Suprapubic skin (tissue), 4 donors: ENCODE data around the gene IL17C. TPM values are rescaled to one million over a fixed set of nuclear protein-coding genes. Genes with fewer than 3 reads are reported as not detected.

Experiments
- DNase-seq, 2 donors: peaks; one replicate each; pipeline ENCODE4 v3.0.0-alpha.2; 2019; ENCODE audit warnings: low spot score in 2 of 2
- H3K27ac ChIP-seq: fragments of 200-600 bp; sonication (generic); one replicate; pipeline ENCODE4 v1.5.1; 2019
- H3K27me3 ChIP-seq: fragments of 200-600 bp; sonication (generic); one replicate; pipeline ENCODE4 v1.5.1; 2019
- H3K36me3 ChIP-seq: fragments of 200-600 bp; sonication (generic); one replicate; pipeline ENCODE4 v1.5.1; 2019
- H3K4me1 ChIP-seq: fragments of 200-600 bp; sonication (generic); one replicate; pipeline ENCODE4 v1.5.1; 2019
- H3K4me3 ChIP-seq: fragments of 200-600 bp; sonication (generic); one replicate; pipeline ENCODE4 v1.5.1; 2019; ENCODE audit warnings: mild to moderate bottlenecking
- H3K9me3 ChIP-seq: fragments of 200-600 bp; sonication (generic); one replicate; pipeline ENCODE4 v1.5.1; 2019
- EP300 ChIP-seq: sonication (generic); formaldehyde crosslinking; IDR thresholded peaks from one replicate; pipeline ENCODE4 v1.6.1; 2017; ENCODE audit warnings: antibody characterized with exemption
- POLR2A ChIP-seq, 2 donors: fragments of 450-650 bp; IDR thresholded peaks; one replicate each; pipeline ENCODE4 v1.6.1; 2017; ENCODE audit warnings: antibody characterized with exemption in 2 of 2, mild to moderate bottlenecking in 2 of 2, moderate library complexity in 2 of 2
- POLR2AphosphoS5 ChIP-seq, 3 donors: sonication (generic); formaldehyde crosslinking; IDR thresholded peaks; one replicate each; pipeline ENCODE4 v1.6.1; 2017; ENCODE audit warnings: antibody characterized with exemption in 3 of 3
- WGBS: methylation state at CpG from one replicate; pipeline ENCODE4 v1.1.5; 2018; 5-methylcytosine and 5-hydroxymethylcytosine counted together
- total RNA-seq, 4 donors: library from RNA; depleted of rRNA; stranded (reverse); fragments of >200 nt; gene quantifications; one replicate each; pipeline ENCODE4 v1.1.0, GENCODE V29; 2016
- TF ChIP-seq, protein P1 (sequence below), 2 donors: fragments of 200-600 bp in 1 of 2; fragments of 450-650 bp in 1 of 2; sonication (generic) in 1 of 2; IDR thresholded peaks; one replicate each; pipeline ENCODE4 v1.5.1; 2016 to 2019; ENCODE audit warnings: antibody characterized with exemption in 2 of 2, mild to moderate bottlenecking in 1 of 2, moderate library complexity in 1 of 2

IL17C gene
- total RNA-seq, 4 donors from 2014 or later: not detected

- no peak for DNase-seq
- H3K36me3 ChIP-seq: no peaks in the 10 kb centered on the region
- TF ChIP-seq POLR2A (IDR thresholded peaks at IDR 0.05) (no peak), POLR2AphosphoS5 (IDR thresholded peaks at IDR 0.05) (no peak), EP300 (no peak)
- TF ChIP-seq, protein P1, sequence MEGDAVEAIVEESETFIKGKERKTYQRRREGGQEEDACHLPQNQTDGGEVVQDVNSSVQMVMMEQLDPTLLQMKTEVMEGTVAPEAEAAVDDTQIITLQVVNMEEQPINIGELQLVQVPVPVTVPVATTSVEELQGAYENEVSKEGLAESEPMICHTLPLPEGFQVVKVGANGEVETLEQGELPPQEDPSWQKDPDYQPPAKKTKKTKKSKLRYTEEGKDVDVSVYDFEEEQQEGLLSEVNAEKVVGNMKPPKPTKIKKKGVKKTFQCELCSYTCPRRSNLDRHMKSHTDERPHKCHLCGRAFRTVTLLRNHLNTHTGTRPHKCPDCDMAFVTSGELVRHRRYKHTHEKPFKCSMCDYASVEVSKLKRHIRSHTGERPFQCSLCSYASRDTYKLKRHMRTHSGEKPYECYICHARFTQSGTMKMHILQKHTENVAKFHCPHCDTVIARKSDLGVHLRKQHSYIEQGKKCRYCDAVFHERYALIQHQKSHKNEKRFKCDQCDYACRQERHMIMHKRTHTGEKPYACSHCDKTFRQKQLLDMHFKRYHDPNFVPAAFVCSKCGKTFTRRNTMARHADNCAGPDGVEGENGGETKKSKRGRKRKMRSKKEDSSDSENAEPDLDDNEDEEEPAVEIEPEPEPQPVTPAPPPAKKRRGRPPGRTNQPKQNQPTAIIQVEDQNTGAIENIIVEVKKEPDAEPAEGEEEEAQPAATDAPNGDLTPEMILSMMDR (IDR thresholded peaks at IDR 0.05): no peak
- H3K27me3 ChIP-seq: peaks cover 76% of the 10 kb centered on the region
- H3K4me1 ChIP-seq: peaks cover 42% of the 10 kb centered on the region
- no peak overlapping the region for H3K27ac ChIP-seq
- no peak overlapping the region for H3K4me3 ChIP-seq
- no peaks in the 10 kb centered on the region for H3K9me3 ChIP-seq
- 47% methylated on average over 6 of the region's 10 CpGs for WGBS
Observed at GRCh38 chr16:88687254-88687576, 48.8 kb downstream of the IL17C start.

DNA sequence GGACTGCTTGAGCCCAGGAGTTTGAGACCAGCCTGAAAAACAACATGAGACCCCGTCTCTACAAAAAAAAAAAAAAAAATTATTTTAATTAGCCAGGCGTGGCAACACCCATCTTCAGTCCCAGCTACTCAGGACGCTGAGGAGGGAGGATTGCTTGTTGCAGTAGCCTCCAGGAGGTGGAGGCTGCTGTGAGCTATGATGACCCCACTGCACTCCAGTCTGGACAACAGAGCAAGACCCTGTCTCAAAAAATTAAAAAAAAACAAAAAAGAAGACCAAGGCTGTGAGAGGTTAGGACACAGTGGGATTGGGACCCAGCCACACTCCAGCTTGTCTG, 49.3 kb downstream of the IL17C start:
- H3K4me3 ChIP-seq: no peak overlapping the region
- no peak overlapping the region for H3K27ac ChIP-seq
- H3K36me3 ChIP-seq: no peaks in the 10 kb centered on the region
- H3K27me3 ChIP-seq: peaks cover 76% of the 10 kb centered on the region
- 55% methylated on average over 3 of the region's 3 CpGs for whole genome bisulfite sequencing
- no peaks in the 10 kb centered on the region for H3K9me3 ChIP-seq
- peaks cover 44% of the 10 kb centered on the region for H3K4me1 ChIP-seq
- no peak for DNase-seq
- TF ChIP-seq POLR2AphosphoS5 (IDR thresholded peaks at IDR 0.05) (no peak), EP300 (no peak), POLR2A (IDR thresholded peaks at IDR 0.05) (no peak)
- TF ChIP-seq, protein P1 (IDR thresholded peaks at IDR 0.05): no peak

DNA sequence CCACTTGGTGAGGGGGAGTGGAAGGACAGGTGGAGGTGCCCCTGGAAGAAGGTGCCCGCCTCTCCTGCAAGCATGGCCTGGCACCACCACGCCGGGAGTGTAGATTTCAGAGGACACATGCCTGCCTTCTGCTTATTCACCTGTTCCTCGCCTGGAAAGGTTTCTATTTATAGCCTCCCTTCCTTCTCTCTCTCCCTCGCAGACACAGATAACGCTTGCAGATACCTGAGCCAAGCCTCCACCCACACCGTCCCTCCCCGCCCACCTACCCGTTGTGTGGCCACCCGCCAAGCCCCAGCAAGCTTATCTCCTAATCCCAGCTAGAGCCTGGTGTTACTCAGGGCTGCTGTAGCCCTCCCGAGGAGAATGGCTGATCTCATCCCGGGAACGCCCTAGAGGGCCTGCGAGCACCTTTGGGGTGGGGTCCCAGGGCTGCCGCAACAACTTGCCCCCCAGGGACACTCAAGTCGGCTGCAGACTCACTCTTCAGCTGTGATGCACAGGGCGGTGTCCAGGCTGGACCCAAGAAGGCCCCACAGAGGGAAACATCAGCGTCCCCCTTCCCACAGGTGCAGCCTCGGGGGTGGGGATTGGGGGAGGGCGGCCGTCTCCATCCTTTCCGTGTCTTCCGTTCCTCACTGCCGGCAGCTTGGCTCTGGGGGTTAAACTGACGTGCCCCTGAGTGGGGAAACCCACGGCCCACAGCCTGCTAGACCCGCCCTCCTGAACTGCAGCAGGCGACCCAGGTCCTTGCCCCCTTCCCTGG, 49.8 kb downstream of the IL17C start:
- 34% methylated on average over 26 of the region's 28 CpGs for WGBS
- Histone ChIP-seq H3K27ac (no peak overlapping the region), H3K36me3 (no peaks in the 10 kb centered on the region), H3K27me3 (peaks cover 74% of the 10 kb centered on the region), H3K9me3 (no peaks in the 10 kb centered on the region), H3K4me3 (no peak overlapping the region), H3K4me1 (peaks cover 44% of the 10 kb centered on the region)
- DNase-seq: no peak
- TF ChIP-seq POLR2AphosphoS5 (IDR thresholded peaks at IDR 0.05) (no peak), POLR2A (IDR thresholded peaks at IDR 0.05) (no peak)

Other genes starting within 250 kb of the IL17C start
- 1 to 10 TPM; 4.2 to 9.3 (median 5.1) TPM for gene ZFPM1, start 185.3 kb upstream of the IL17C start, total RNA-seq
- 10 to 100 TPM; 15.7 to 20.8 (median 20.3) TPM for gene ZC3H18, start 68.2 kb upstream of the IL17C start, total RNA-seq
- 10 to 100 TPM; 22.4 to 39.1 (median 29.7) TPM for gene CYBA, start 12.5 kb downstream of the IL17C start, total RNA-seq
- gene MVD, start 24.5 kb downstream of the IL17C start, total RNA-seq: 10 to 100 TPM; 18.9 to 77.6 (median 44.7) TPM
- gene SNAI3, start 47.9 kb downstream of the IL17C start, total RNA-seq: under 1 TPM in 2 of 4 donors, not detected in 2; 0.40 to 0.44 TPM
- gene RNF166, start 67.8 kb downstream of the IL17C start, total RNA-seq: 10 to 100 TPM; 12.4 to 15.8 (median 14.6) TPM
- 10 to 100 TPM in 2 of 4 donors, 1 to 10 TPM in 2; 7.8 to 17.8 (median 10.9) TPM for gene CTU2, start 67.9 kb downstream of the IL17C start, total RNA-seq
- gene PIEZO1, start 146.6 kb downstream of the IL17C start, total RNA-seq: 100 to 1,000 TPM; 185 to 269 (median 224) TPM
- gene CDT1, start 165.2 kb downstream of the IL17C start, total RNA-seq: 10 to 100 TPM in 2 of 4 donors, 1 to 10 TPM in 2; 4.7 to 25.7 (median 10.7) TPM
- gene APRT, start 173.4 kb downstream of the IL17C start, total RNA-seq: 100 to 1,000 TPM; 122 to 382 (median 250) TPM
- 100 to 1,000 TPM in 1 of 4 donors, 10 to 100 TPM in 3; 31.1 to 134 (median 43.3) TPM for gene GALNS, start 218.4 kb downstream of the IL17C start, total RNA-seq
- gene TRAPPC2L, start 218.6 kb downstream of the IL17C start, total RNA-seq: 10 to 100 TPM; 31.9 to 49.2 (median 36.3) TPM
- gene PABPN1L, start 228.1 kb downstream of the IL17C start, total RNA-seq: not detected